GM12892 (cell line): ENCODE data around the gene AK9.

Experiments
- POLR2A ChIP-seq: IDR thresholded peaks from 2 replicates; pipeline ENCODE4 v1.6.1; 2011; ENCODE audit warnings: low read depth, low read length, control low read depth
- POLR2AphosphoS5 ChIP-seq: IDR thresholded peaks from 2 replicates; pipeline ENCODE4 v1.6.1; 2011; ENCODE audit warnings: low read depth, low read length, control low read depth
- TAF1 ChIP-seq: IDR thresholded peaks from 2 replicates; pipeline ENCODE4 v1.6.1; 2011; ENCODE audit warnings: low read depth, mild to moderate bottlenecking, control low read depth, low read length, borderline replicate concordance

- TF ChIP-seq TAF1 (no peak), POLR2A (no peak), POLR2AphosphoS5 (no peak)
Measured at GRCh38 chr6:109631403-109631802, 59.6 kb downstream of the AK9 start.
